ENCODE measurements around the gene PKDCC. TPM values are rescaled to one million over a fixed set of nuclear protein-coding genes. Genes with fewer than 3 reads are reported as not detected.

Gene PKDCC
- total and polyA plus RNA-seq, 2 donors (not counting 1 experiment from before 2014, with no cell fraction given) = 0.20 to 0.82 TPM

DNA sequence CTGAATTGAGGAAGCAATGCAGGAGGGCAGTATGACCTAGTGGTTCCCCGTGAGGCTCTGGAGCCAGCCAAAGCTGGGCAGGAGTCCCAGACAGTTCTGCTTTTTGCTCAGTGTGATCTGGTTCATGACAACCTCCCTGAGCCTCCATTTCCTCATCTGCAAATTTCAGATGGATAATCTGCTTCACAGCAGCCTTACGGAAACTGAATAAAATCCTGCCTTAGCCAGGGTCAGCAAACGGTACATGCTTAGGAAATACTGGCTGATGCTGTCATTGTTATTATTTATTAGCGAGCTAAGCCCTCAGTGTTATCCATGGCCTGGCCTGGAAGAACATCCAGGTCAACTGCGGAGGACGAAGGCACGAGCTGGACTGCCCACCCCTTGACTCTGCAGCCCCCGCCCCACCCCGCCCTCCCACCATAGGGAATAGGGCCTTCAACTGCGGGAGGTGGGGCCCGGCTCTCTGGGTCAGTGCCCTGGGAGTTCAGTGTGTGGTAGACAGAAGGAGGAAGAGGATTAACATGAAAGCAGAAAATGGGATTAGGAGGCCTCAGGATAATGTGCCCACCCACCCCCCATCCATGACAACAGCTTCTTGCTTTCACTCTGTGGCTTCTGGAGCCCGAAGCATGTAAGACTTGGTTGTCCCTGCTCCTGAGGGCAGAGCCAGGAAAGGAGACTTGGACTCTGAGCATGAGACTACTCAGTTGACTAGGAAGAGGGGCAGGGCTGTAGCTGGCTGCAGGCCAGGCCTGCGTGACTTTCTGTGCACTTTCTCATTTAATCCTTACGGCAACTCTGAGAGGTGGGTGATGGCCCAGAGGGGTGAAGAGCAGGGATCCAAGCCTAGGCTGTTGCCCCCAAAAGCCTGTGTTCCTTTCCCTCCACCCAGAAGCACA is 13.1 kb downstream of the PKDCC start:
- Mint-ChIP-seq H3K9me3 (ENCODE audit: insufficient read depth) (no peaks in the 10 kb centered on the region), H3K4me3 (no peak overlapping the region), H3K27me3 (peaks cover 15% of the 10 kb centered on the region), H3K27ac (no peak overlapping the region), H3K4me1 (no peaks in the 10 kb centered on the region)
- H3K4me3 ChIP-seq (ENCODE audit: control extremely low read depth in 1 of 5, extremely low read depth in 1 of 5, insufficient read depth in 1 of 5, low read depth in 2 of 5, low read length in 4 of 5) = no peak overlapping the region
- POLR2A ChIA-PET = no interaction called here
- H3K27me3 ChIP-seq (replicated peaks in 1 of 4; ENCODE audit: control extremely low read depth in 1 of 4, control insufficient read depth in 3 of 4, insufficient read depth in 4 of 4, low read length in 3 of 4) = peaks cover 0 to 7% (median 0%) of the 10 kb centered on the region in 4 experiments
- DNase-seq (no peak), ATAC-seq (ENCODE audit: low read depth) (no peak)
- TF ChIP-seq, protein P1, sequence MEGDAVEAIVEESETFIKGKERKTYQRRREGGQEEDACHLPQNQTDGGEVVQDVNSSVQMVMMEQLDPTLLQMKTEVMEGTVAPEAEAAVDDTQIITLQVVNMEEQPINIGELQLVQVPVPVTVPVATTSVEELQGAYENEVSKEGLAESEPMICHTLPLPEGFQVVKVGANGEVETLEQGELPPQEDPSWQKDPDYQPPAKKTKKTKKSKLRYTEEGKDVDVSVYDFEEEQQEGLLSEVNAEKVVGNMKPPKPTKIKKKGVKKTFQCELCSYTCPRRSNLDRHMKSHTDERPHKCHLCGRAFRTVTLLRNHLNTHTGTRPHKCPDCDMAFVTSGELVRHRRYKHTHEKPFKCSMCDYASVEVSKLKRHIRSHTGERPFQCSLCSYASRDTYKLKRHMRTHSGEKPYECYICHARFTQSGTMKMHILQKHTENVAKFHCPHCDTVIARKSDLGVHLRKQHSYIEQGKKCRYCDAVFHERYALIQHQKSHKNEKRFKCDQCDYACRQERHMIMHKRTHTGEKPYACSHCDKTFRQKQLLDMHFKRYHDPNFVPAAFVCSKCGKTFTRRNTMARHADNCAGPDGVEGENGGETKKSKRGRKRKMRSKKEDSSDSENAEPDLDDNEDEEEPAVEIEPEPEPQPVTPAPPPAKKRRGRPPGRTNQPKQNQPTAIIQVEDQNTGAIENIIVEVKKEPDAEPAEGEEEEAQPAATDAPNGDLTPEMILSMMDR (IDR thresholded peaks at IDR 0.05) = no peak
- no peak for TF ChIP-seq EZH2 (IDR thresholded peaks at IDR 0.05; ENCODE audit: borderline replicate concordance, insufficient read depth, low read depth, low read length, poor library complexity, severe bottlenecking)
- no peaks in the 10 kb centered on the region for H3K4me1 ChIP-seq (ENCODE audit: control insufficient read depth in 2 of 2, insufficient read depth in 2 of 2, low read length in 2 of 2)
- H3K9me3 ChIP-seq (ENCODE audit: control extremely low read depth in 1 of 3, control insufficient read depth in 2 of 3, insufficient read depth in 1 of 3, low read length in 2 of 3) = no peaks in the 10 kb centered on the region
- no peak overlapping the region for H2AFZ ChIP-seq (ENCODE audit: insufficient read depth, low read depth, low read length, poor library complexity, severe bottlenecking)
- CTCF ChIA-PET = interaction anchor here (0.9 kb wide), 1 partner anchor 191 kb away, joined by 4 read pairs; no protein-coding TSS in a partner anchor
- H3K36me3 ChIP-seq (replicated peaks in 1 of 2; ENCODE audit: control extremely low read depth in 1 of 2, control insufficient read depth in 1 of 2, extremely low read depth in 1 of 2, insufficient read depth in 2 of 2, low read length in 1 of 2) = no peaks in the 10 kb centered on the region
- H3K9ac ChIP-seq (ENCODE audit: low read length) = no peak overlapping the region
- H3K4me2 ChIP-seq (replicated peaks; ENCODE audit: low read depth, low read length, poor library complexity, severe bottlenecking) = no peak overlapping the region
- 52% methylated on average over 3 of the region's 14 CpGs for WGBS (ENCODE audit: insufficient coverage)
- intact Hi-C loops (cut with micrococcal nuclease) = no loop called here
- no peaks in the 10 kb centered on the region for H3K79me2 ChIP-seq (ENCODE audit: control insufficient read depth, insufficient read depth, low read length)
- no peak overlapping the region for H3K27ac ChIP-seq (ENCODE audit: low read length in 2 of 2)
- no peaks in the 10 kb centered on the region for H4K20me1 ChIP-seq (ENCODE audit: control insufficient read depth, insufficient read depth, low read length, poor library complexity, severe bottlenecking)

DNA sequence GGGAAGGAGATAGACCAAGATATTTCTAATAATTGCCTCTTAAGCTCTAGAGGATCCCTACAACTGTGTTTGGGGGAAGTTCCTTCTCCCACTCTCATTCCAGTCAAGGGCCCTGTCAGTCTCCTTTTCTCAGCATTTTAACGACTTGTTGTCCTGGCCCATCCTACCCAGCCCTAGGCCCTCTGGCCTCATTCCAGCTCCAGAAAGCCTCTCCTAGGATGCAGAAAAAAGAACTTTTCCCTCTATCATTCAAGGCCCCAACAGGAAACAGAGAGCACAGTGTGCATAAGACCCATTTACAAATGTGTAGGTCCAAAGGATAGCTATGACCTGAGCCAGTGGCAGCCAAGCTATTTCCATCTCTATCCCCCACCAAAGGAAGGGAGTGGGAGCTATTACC is 14.0 kb downstream of the PKDCC start:
- Histone ChIP-seq H3K27ac (ENCODE audit: low read length in 2 of 2) (no peak overlapping the region), H3K27me3 (replicated peaks in 1 of 4; ENCODE audit: control extremely low read depth in 1 of 4, control insufficient read depth in 3 of 4, insufficient read depth in 4 of 4, low read length in 3 of 4) (peaks cover 0 to 7% (median 0%) of the 10 kb centered on the region in 4 experiments), H3K36me3 (replicated peaks in 1 of 2; ENCODE audit: control extremely low read depth in 1 of 2, control insufficient read depth in 1 of 2, extremely low read depth in 1 of 2, insufficient read depth in 2 of 2, low read length in 1 of 2) (no peaks in the 10 kb centered on the region), H2AFZ (ENCODE audit: insufficient read depth, low read depth, low read length, poor library complexity, severe bottlenecking) (no peak overlapping the region), H3K9me3 (ENCODE audit: control extremely low read depth in 1 of 3, control insufficient read depth in 2 of 3, insufficient read depth in 1 of 3, low read length in 2 of 3) (no peaks in the 10 kb centered on the region), H3K9ac (ENCODE audit: low read length) (no peak overlapping the region), H3K4me2 (replicated peaks; ENCODE audit: low read depth, low read length, poor library complexity, severe bottlenecking) (no peak overlapping the region), H3K79me2 (ENCODE audit: control insufficient read depth, insufficient read depth, low read length) (no peaks in the 10 kb centered on the region), H3K4me1 (ENCODE audit: control insufficient read depth in 2 of 2, insufficient read depth in 2 of 2, low read length in 2 of 2) (no peaks in the 10 kb centered on the region), H3K4me3 (ENCODE audit: control extremely low read depth in 1 of 5, extremely low read depth in 1 of 5, insufficient read depth in 1 of 5, low read depth in 2 of 5, low read length in 4 of 5) (no peak overlapping the region), H4K20me1 (ENCODE audit: control insufficient read depth, insufficient read depth, low read length, poor library complexity, severe bottlenecking) (no peaks in the 10 kb centered on the region)
- ChIA-PET CTCF (interaction anchor here (0.9 kb wide), 1 partner anchor 192 kb away, joined by 4 read pairs; no protein-coding TSS in a partner anchor), POLR2A (no interaction called here)
- 60% methylated on average over 1 of the region's 1 CpG for WGBS (ENCODE audit: insufficient coverage)
- H3K27me3 Mint-ChIP-seq = peaks cover 14% of the 10 kb centered on the region
- TF ChIP-seq EZH2 (IDR thresholded peaks at IDR 0.05; ENCODE audit: borderline replicate concordance, insufficient read depth, low read depth, low read length, poor library complexity, severe bottlenecking) = no peak
- TF ChIP-seq, protein P1 (IDR thresholded peaks at IDR 0.05) = no peak
- no peak overlapping the region for H3K27ac Mint-ChIP-seq
- no peak overlapping the region for H3K4me3 Mint-ChIP-seq
- DNase-seq = no peak
- no peaks in the 10 kb centered on the region for H3K4me1 Mint-ChIP-seq
- no peak for ATAC-seq (ENCODE audit: low read depth)
- H3K9me3 Mint-ChIP-seq (ENCODE audit: insufficient read depth) = no peaks in the 10 kb centered on the region
- intact Hi-C loops (cut with micrococcal nuclease) = no loop called here
